KBM-7 (cell line): ENCODE measurements around the gene ISCU.

ENCODE experiments used
- DNase-seq: peaks from one replicate; pipeline ENCODE4 v3.0.0-alpha.2; 2015
- in situ Hi-C: fragments of 300-500 bp; cut with MboI; formaldehyde crosslinking; loops from 2 replicates; pipeline ENCODE4 v1.14.3; 2020; ENCODE audit warnings: low sequenced_read_pairs, low pct_unique_long_range_greater_than_20kb, mixed read lengths

Gene ISCU

DNA sequence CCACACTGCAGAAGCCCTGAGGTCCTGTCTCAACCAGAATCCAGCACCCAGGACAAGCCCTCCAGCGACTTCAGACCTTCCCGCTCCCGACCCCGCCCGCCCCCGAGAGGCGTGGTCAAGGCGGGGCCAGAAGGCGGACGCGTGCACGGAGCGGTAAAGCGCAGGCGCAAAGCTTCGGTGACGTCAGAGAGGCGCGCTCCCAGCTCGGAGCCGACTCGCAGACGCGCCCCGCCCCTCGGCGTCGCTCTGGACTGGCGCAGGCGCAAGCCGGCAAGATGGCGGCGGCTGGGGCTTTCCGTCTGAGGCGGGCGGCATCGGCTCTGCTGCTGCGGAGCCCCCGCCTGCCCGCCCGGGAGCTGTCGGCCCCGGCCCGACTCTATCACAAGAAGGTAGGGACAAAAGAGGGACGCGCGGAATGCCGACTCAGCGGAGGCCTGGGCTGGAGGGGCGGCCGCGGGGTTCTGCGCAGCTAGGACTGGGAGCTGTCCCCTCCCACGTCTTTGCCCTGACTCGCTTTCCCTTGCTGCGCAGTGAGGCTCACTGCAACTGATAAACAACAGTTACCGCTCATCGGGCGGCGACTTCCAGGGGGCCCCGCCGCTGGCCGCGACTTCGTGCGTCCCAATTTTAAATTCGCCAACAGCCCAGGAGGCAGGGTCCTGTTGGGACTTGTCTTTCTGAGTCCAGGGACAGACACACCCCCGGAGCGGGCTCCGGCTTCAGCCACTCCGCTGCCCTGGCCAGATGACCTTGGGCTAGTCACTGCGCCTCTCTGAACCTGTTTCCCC, at the start of gene ISCU:
TSS of gene ISCU (plus strand) at position 249 of the 788 bp plus-strand sequence. CDS start at position 276, 27 bp downstream.
- in situ Hi-C loops: no loop called here

DNA sequence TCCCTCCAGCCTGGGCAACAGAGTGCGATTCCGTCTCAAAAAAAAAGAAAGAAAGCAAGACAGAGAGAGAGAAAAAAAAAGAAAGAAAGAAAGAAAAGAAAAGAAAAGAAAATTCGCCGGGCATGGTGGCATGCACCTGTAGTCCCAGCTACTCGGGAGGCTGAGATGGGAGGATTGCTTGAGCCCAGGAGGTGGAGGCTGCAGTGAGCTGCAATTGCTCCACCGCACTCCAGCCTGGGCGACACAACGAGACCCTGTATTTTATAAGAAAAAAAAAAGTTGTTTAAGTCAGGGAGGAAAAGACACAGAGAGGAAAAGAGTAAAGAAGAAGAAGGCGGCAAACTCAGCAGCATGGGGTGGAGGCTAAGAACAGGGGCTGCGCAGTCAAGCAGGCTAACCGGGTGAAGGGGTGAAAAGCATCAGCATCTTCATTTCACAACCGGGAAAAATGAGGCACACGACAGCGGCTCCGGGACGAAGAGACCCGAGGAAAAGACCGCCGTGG, 47.9 kb upstream of the ISCU start:
- no peak for DNase-seq

More for the DNA sequence above, at the start of gene ISCU:
- DNase-seq: peak; percentile 97

GRCh38 chr12:108514973-108515814, 47.2 kb upstream of the ISCU start, which contains the start of gene FICD:
TSS of gene FICD (plus strand) at chr12:108515277. CDS start at chr12:108516973, 1,696 bp downstream.
- peak; percentile 99 for DNase-seq
- in situ Hi-C loops: no loop called here

More for the DNA sequence above, 47.9 kb upstream of the ISCU start:
- in situ Hi-C loops: no loop called here

GRCh38 chr12:108515916-108516315, 46.5 kb upstream of the ISCU start:
- in situ Hi-C loops: no loop called here
- no peak for DNase-seq

DNA sequence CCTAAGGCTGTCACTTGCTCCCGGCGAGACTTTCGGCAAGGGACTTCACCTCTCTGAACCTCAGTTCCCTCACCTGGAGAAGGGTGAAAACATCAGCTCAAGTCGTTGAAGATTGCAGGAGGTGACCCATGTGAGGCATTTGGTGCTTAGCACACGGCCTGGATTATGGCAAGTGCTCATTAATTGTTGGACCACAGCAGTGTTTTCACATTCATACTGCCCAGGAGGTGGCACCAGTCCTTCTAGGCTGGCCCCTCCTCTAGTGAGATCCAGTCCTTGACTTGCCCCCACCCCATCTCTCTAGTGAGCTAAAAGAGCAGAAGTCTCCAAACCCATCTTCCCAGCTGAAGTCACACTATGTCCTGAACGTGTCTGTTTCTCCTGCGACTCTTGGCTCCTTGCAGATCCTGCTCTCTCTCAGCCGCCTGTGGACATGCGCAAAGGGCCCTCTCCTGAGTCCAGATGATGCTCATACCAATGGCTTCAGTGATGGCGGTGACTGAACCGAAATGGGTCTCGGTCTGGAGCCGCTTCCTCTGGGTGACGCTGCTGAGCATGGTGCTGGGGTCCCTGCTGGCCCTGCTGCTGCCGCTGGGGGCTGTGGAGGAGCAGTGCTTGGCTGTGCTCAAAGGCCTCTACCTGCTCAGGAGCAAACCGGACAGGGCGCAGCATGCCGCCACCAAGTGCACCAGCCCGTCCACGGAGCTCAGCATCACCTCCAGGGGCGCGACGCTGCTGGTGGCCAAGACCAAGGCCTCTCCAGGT, 45.7 kb upstream of the ISCU start:
- in situ Hi-C loops: no loop called here
- DNase-seq: no peak

GRCh38 chr12:108517288-108518100, 44.9 kb upstream of the ISCU start:
- no peak for DNase-seq
- in situ Hi-C loops: no loop called here

GRCh38 chr12:108518101-108518715, 44.2 kb upstream of the ISCU start:
- DNase-seq: no peak
- in situ Hi-C loops: no loop called here

DNA sequence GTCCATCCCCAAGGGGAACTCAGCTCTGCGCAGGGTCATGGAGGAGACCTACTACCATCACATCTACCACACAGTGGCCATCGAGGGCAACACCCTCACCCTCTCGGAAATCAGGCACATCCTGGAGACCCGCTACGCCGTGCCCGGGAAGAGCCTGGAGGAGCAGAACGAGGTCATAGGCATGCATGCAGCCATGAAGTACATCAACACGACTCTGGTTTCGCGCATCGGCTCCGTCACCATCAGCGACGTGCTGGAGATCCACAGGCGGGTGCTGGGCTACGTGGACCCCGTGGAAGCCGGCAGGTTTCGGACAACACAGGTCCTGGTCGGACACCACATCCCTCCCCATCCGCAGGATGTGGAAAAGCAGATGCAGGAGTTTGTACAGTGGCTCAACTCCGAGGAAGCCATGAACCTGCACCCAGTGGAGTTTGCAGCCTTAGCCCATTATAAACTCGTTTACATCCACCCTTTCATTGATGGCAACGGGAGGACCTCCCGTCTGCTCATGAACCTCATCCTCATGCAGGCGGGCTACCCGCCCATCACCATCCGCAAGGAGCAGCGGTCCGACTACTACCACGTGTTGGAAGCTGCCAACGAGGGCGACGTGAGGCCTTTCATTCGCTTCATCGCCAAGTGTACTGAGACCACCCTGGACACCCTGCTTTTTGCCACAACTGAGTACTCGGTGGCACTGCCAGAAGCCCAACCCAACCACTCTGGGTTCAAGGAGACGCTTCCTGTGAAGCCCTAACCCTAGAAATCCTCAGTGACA, 43.5 kb upstream of the ISCU start:
- in situ Hi-C loops: no loop called here
- DNase-seq: no peak

GRCh38 chr12:108519558-108519957, 42.8 kb upstream of the ISCU start:
- no peak for DNase-seq
- in situ Hi-C loops: no loop called here

DNA sequence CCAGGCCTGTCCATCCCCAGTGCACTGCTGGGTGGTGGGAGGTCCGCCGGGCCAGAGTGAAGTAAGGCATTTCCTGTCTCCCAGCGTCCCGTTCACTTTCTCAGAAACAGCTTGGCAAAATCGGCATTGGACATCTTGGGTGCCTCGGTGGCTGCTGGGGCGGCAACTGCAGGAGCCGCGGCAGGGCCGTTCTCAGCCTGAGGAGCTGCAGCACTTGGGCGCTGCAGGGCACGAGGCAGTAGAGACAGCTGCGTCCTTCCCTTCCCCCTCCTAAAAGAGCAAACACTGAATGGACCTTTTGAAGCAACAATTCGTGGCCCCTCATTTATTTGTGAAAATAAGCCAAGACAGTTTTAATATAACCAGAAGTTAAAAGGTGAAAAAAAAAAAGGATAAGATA, 39.0 kb upstream of the ISCU start:
- in situ Hi-C loops: no loop called here
- DNase-seq: no peak

DNA sequence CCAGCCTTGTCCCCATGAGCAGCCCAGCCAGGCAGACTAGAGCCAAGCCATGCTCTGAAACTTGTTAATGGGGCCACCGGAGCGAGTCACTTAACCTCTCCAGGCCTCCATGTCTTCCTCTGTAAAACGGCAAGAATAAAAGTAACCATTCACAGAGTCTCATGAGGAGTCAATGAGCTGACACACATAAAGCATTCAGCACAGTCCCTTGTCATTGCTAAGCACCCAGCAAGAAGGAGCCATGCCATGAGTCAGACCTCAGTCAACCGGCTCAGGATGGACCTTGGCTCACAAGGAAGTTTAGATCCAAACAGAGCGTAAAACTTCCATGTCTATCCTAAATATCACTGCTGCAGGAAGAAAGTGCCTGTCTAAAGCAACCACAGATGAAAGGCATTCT, 36.7 kb upstream of the ISCU start:
- in situ Hi-C loops: no loop called here
- no peak for DNase-seq

DNA sequence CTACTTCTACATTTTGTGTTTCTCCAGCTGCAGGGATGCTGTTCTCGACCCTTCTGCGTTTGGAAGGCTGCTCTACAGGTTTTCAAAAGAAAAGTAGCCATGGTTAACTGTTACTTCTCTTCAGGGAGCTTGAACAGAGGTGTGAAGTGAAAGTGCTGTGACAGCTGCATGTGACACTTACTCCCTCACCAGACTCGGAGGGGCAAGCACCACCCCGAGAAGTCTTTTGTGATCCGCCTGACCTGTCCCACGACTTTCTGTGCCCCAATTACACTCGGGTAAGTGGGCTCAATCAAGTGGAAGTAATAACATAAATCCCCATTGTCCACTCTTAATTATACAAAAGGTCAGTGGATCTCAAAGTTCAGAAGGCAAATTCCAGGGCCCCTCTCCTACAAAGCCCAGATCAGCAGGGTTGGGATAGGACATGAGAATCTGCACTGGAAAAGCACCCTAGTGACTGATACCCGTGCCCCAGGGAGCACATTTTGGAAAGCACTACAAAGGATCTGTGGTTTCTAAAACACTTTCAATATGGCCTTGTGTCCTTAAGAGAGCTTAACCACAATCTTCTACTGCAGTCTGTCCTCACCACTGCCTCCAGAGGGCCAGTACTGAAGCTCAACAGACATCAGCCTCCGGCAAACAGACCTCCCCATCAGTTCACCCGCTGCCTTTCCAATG, 35.8 kb upstream of the ISCU start:
- in situ Hi-C loops: no loop called here
- DNase-seq: no peak

GRCh38 chr12:108527166-108527496, 35.3 kb upstream of the ISCU start:
- no peak for DNase-seq

GRCh38 chr12:108530161-108530560, 32.2 kb upstream of the ISCU start:
- in situ Hi-C loops: no loop called here
- DNase-seq: no peak

More at GRCh38 chr12:108527166-108527496, 35.3 kb upstream of the ISCU start:
- in situ Hi-C loops: no loop called here

DNA sequence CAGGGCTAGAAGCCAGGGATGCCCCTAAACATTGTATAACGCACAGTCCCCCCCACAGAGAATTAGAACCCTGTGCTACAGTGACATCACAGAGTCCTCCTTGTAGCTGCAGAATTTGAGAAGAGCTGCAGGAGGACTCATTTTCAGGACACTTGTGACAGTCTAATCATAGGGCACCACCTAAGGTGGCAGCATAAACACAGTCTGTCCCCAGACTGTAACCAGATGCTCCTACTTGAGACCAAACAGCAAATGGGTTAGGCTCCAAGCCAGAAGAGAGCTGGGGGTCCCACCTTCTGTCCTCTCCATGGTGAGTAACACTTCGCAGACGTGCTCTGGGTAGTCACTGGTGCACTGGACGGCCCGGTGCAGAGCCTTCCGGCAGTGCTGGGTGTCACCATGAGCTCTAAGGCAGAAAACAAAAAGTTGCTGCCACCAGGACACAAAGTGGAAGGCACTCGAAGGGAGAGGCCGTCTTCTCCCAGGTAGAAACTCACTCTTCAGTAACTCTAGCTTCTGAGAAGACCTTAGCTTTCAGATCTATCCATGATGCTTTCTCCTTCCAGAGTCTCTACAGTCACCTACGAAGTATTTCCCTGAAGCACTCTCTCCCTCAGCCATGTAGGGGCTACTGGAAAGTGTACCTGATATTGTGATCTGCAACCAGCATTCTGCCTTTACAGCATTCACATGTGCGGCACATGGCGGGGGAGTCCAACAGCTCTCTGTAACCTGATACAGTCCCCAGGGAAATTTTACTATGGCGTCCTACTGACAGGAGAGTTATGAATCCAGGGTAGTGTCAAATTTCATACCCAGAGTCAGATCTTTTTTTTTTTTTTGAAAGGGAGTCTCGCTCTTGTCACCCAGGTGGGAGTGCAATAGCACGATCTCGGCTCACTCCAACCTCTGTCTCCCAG, 30.2 kb upstream of the ISCU start:
- DNase-seq: no peak
- in situ Hi-C loops: no loop called here

DNA sequence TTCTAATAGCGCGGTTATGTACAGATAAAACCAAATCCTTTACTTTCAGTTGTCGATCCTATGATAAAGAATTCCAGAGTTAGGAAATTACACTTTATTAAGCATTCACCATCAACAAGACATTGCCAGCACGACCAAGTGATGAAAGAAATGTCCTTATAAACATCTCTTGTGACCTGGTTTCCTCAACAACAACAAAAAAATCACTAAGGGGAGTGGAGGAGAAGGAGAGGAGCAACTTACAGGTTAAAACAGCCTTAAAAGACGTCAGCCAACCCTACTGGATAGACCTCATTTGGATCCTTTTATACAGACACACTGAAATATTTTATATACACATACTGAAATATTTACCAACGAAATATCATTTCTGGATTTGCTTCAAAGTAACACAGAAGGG, 24.2 kb upstream of the ISCU start:
- in situ Hi-C loops: no loop called here
- no peak for DNase-seq
